ENCODE results near the gene ZCCHC3.

ZCCHC3 gene

GRCh38 chr20:324177-325044 lies 27.0 kb downstream of the ZCCHC3 start:
- peak; percentile 95 for DNase-seq (ENCODE audit: low read depth)
- Histone ChIP-seq H3K27me3 (replicated peaks; ENCODE audit: control insufficient read depth, insufficient read depth, low read length) (no peaks in the 10 kb centered on the region), H3K4me3 (ENCODE audit: low read length) (peak overlapping the region; percentile 94), H3K4me1 (ENCODE audit: control insufficient read depth, insufficient read depth, low read length) (peaks cover 15% of the 10 kb centered on the region), H3K36me3 (ENCODE audit: control insufficient read depth, insufficient read depth, low read length, severe bottlenecking) (no peaks in the 10 kb centered on the region), H3K9me3 (ENCODE audit: control insufficient read depth, low read length) (no peaks in the 10 kb centered on the region), H3K9ac (ENCODE audit: low read length) (peak overlapping the region; percentile 89)

GRCh38 chr20:325045-325888 lies 27.9 kb downstream of the ZCCHC3 start, which contains the start of gene SOX12:
TSS of gene SOX12 (plus strand) at chr20:325552. CDS start at chr20:325925, 373 bp downstream.
- H3K4me1 ChIP-seq (ENCODE audit: control insufficient read depth, insufficient read depth, low read length), result peaks cover 17% of the 10 kb centered on the region
- H3K4me3 ChIP-seq (ENCODE audit: low read length), result peak within 1 kb of the TSS; percentile 94
- H3K27me3 ChIP-seq (replicated peaks; ENCODE audit: control insufficient read depth, insufficient read depth, low read length), result no peaks in the 10 kb centered on the region
- H3K9me3 ChIP-seq (ENCODE audit: control insufficient read depth, low read length), result no peaks in the 10 kb centered on the region
- peak; percentile 97 for DNase-seq (ENCODE audit: low read depth)
- H3K9ac ChIP-seq (ENCODE audit: low read length), result peak within 1 kb of the TSS; percentile 89
- no peaks in the 10 kb centered on the region for H3K36me3 ChIP-seq (ENCODE audit: control insufficient read depth, insufficient read depth, low read length, severe bottlenecking)

GRCh38 chr20:325889-326644 lies 28.7 kb downstream of the ZCCHC3 start:
- H3K9ac ChIP-seq (ENCODE audit: low read length), result peak overlapping the region; percentile 89
- peak; percentile 82 for DNase-seq (ENCODE audit: low read depth)
- peaks cover 25% of the 10 kb centered on the region for H3K4me1 ChIP-seq (ENCODE audit: control insufficient read depth, insufficient read depth, low read length)
- no peaks in the 10 kb centered on the region for H3K27me3 ChIP-seq (replicated peaks; ENCODE audit: control insufficient read depth, insufficient read depth, low read length)
- peak overlapping the region; percentile 94 for H3K4me3 ChIP-seq (ENCODE audit: low read length)
- H3K9me3 ChIP-seq (ENCODE audit: control insufficient read depth, low read length), result no peaks in the 10 kb centered on the region
- H3K36me3 ChIP-seq (ENCODE audit: control insufficient read depth, insufficient read depth, low read length, severe bottlenecking), result no peaks in the 10 kb centered on the region

GRCh38 chr20:326645-327185 lies 29.3 kb downstream of the ZCCHC3 start:
- Histone ChIP-seq H3K9ac (ENCODE audit: low read length) (peak overlapping the region; percentile 89), H3K27me3 (replicated peaks; ENCODE audit: control insufficient read depth, insufficient read depth, low read length) (no peaks in the 10 kb centered on the region), H3K9me3 (ENCODE audit: control insufficient read depth, low read length) (no peaks in the 10 kb centered on the region), H3K4me3 (ENCODE audit: low read length) (peak overlapping the region; percentile 94), H3K36me3 (ENCODE audit: control insufficient read depth, insufficient read depth, low read length, severe bottlenecking) (no peaks in the 10 kb centered on the region), H3K4me1 (ENCODE audit: control insufficient read depth, insufficient read depth, low read length) (peaks cover 25% of the 10 kb centered on the region)
- peak; percentile 61 for DNase-seq (ENCODE audit: low read depth)

GRCh38 chr20:327186-328026 lies 30.0 kb downstream of the ZCCHC3 start:
- H3K4me3 ChIP-seq (ENCODE audit: low read length), result peak overlapping the region; percentile 94
- H3K9me3 ChIP-seq (ENCODE audit: control insufficient read depth, low read length), result no peaks in the 10 kb centered on the region
- H3K4me1 ChIP-seq (ENCODE audit: control insufficient read depth, insufficient read depth, low read length), result peaks cover 25% of the 10 kb centered on the region
- H3K36me3 ChIP-seq (ENCODE audit: control insufficient read depth, insufficient read depth, low read length, severe bottlenecking), result no peaks in the 10 kb centered on the region
- H3K9ac ChIP-seq (ENCODE audit: low read length), result peak overlapping the region; percentile 88
- H3K27me3 ChIP-seq (replicated peaks; ENCODE audit: control insufficient read depth, insufficient read depth, low read length), result no peaks in the 10 kb centered on the region
- DNase-seq (ENCODE audit: low read depth), result peak; percentile 96

GRCh38 chr20:328027-328974 lies 30.9 kb downstream of the ZCCHC3 start:
- Histone ChIP-seq H3K9ac (ENCODE audit: low read length) (peak overlapping the region; percentile 88), H3K27me3 (replicated peaks; ENCODE audit: control insufficient read depth, insufficient read depth, low read length) (no peaks in the 10 kb centered on the region), H3K36me3 (ENCODE audit: control insufficient read depth, insufficient read depth, low read length, severe bottlenecking) (no peaks in the 10 kb centered on the region), H3K4me3 (ENCODE audit: low read length) (peak overlapping the region; percentile 94), H3K4me1 (ENCODE audit: control insufficient read depth, insufficient read depth, low read length) (peaks cover 24% of the 10 kb centered on the region), H3K9me3 (ENCODE audit: control insufficient read depth, low read length) (no peaks in the 10 kb centered on the region)
- no peak for DNase-seq (ENCODE audit: low read depth)

- H3K36me3 ChIP-seq (ENCODE audit: control insufficient read depth, insufficient read depth, low read length, severe bottlenecking), result no peaks in the 10 kb centered on the region
- H3K4me1 ChIP-seq (ENCODE audit: control insufficient read depth, insufficient read depth, low read length), result peaks cover 18% of the 10 kb centered on the region
- H3K4me3 ChIP-seq (ENCODE audit: low read length), result no peak overlapping the region
- no peak overlapping the region for H3K9ac ChIP-seq (ENCODE audit: low read length)
- H3K27me3 ChIP-seq (replicated peaks; ENCODE audit: control insufficient read depth, insufficient read depth, low read length), result no peaks in the 10 kb centered on the region
- H3K9me3 ChIP-seq (ENCODE audit: control insufficient read depth, low read length), result no peaks in the 10 kb centered on the region
- peak; percentile 15 for DNase-seq (ENCODE audit: low read depth)
Observed at GRCh38 chr20:328975-329695, 31.8 kb downstream of the ZCCHC3 start.

- no peak overlapping the region for H3K9ac ChIP-seq (ENCODE audit: low read length)
- no peaks in the 10 kb centered on the region for H3K9me3 ChIP-seq (ENCODE audit: control insufficient read depth, low read length)
- no peak overlapping the region for H3K4me3 ChIP-seq (ENCODE audit: low read length)
- peaks cover 15% of the 10 kb centered on the region for H3K4me1 ChIP-seq (ENCODE audit: control insufficient read depth, insufficient read depth, low read length)
- H3K36me3 ChIP-seq (ENCODE audit: control insufficient read depth, insufficient read depth, low read length, severe bottlenecking), result no peaks in the 10 kb centered on the region
- no peak for DNase-seq (ENCODE audit: low read depth)
- H3K27me3 ChIP-seq (replicated peaks; ENCODE audit: control insufficient read depth, insufficient read depth, low read length), result no peaks in the 10 kb centered on the region
Observed at GRCh38 chr20:329851-330232, 32.5 kb downstream of the ZCCHC3 start.

Data from adipocyte (in vitro differentiated cells).